DND-41 (cell line): ENCODE data around the gene SIGLEC1.

Experiments
- EZH2 ChIP-seq: IDR thresholded peaks from 3 replicates; pipeline ENCODE4 v1.6.1; 2012; ENCODE audit warnings: borderline replicate concordance, low read depth, mild to moderate bottlenecking, moderate library complexity, low read length, inconsistent platforms; ENCODE audit not compliant: severe bottlenecking
- TF ChIP-seq, protein P1 (sequence below): IDR thresholded peaks from 2 replicates; pipeline ENCODE4 v1.5.1; 2012; ENCODE audit warnings: borderline replicate concordance, low read length, moderate library complexity, mild to moderate bottlenecking; ENCODE audit not compliant: poor library complexity, severe bottlenecking; ENCODE audit errors: extremely low read depth

DNA sequence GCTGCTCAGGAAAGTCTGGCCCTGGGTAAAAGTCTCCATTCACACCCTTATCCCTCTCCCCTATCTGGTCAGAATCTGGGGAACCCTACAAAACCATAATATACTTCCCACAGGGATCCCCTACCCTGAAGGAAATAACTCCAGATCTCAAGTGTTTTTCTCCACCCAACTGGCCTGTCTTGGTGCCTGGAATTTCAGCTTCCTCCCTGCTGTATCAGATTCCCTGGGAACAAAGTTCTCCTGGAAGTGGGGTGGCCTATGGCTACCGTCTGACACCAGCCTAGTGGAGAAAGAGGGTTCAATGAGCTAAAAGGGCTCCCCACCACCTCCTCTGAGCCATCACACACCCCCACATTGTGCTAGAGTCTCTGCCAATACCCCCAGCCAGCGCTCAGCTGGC lies 35.1 kb upstream of the SIGLEC1 start:
- TF ChIP-seq, protein P1, sequence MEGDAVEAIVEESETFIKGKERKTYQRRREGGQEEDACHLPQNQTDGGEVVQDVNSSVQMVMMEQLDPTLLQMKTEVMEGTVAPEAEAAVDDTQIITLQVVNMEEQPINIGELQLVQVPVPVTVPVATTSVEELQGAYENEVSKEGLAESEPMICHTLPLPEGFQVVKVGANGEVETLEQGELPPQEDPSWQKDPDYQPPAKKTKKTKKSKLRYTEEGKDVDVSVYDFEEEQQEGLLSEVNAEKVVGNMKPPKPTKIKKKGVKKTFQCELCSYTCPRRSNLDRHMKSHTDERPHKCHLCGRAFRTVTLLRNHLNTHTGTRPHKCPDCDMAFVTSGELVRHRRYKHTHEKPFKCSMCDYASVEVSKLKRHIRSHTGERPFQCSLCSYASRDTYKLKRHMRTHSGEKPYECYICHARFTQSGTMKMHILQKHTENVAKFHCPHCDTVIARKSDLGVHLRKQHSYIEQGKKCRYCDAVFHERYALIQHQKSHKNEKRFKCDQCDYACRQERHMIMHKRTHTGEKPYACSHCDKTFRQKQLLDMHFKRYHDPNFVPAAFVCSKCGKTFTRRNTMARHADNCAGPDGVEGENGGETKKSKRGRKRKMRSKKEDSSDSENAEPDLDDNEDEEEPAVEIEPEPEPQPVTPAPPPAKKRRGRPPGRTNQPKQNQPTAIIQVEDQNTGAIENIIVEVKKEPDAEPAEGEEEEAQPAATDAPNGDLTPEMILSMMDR: no peak
- no peak for TF ChIP-seq EZH2
